Measurements from ENCODE around the gene POLD3. TPM values are rescaled to one million over a fixed set of nuclear protein-coding genes. Genes with fewer than 3 reads are reported as not detected.
"Not testable (repeated sequence)": the region's sequence is repeated elsewhere in the genome, so short reads cannot be mapped to it uniquely, and the experiment has no call there.

POLD3 gene
- total RNA-seq, 1 donor from 2014 or later: 50.1 TPM

GRCh38 chr11:74647404-74647803 lies 55.0 kb downstream of the POLD3 start:
- Mint-ChIP-seq H3K4me3 (no peak overlapping the region), H3K27me3 (ENCODE audit: insufficient read depth) (no peaks in the 10 kb centered on the region), H3K4me1 (ENCODE audit: low read depth) (no peaks in the 10 kb centered on the region), H3K36me3 (ENCODE audit: low read depth) (peaks cover 32% of the 10 kb centered on the region), H3K27ac (no peak overlapping the region), H3K9me3 (no peaks in the 10 kb centered on the region)
- intact Hi-C loops (cut with micrococcal nuclease): no loop called here
- DNase-seq (ENCODE audit: low spot score): no peak

GRCh38 chr11:74647831-74648230 lies 55.4 kb downstream of the POLD3 start:
- intact Hi-C loops (cut with micrococcal nuclease): no loop called here
- no peak overlapping the region for H3K27ac Mint-ChIP-seq
- peaks cover 30% of the 10 kb centered on the region for H3K36me3 Mint-ChIP-seq (ENCODE audit: low read depth)
- H3K4me1 Mint-ChIP-seq (ENCODE audit: low read depth): no peaks in the 10 kb centered on the region
- DNase-seq (ENCODE audit: low spot score): no peak
- no peak overlapping the region for H3K4me3 Mint-ChIP-seq
- H3K9me3 Mint-ChIP-seq: no peaks in the 10 kb centered on the region
- H3K27me3 Mint-ChIP-seq (ENCODE audit: insufficient read depth): no peaks in the 10 kb centered on the region

- Mint-ChIP-seq H3K36me3 (ENCODE audit: low read depth) (peaks cover 29% of the 10 kb centered on the region), H3K27ac (no peak overlapping the region), H3K4me3 (no peak overlapping the region), H3K9me3 (no peaks in the 10 kb centered on the region), H3K27me3 (ENCODE audit: insufficient read depth) (no peaks in the 10 kb centered on the region), H3K4me1 (ENCODE audit: low read depth) (no peaks in the 10 kb centered on the region)
- no peak for DNase-seq (ENCODE audit: low spot score)
- intact Hi-C loops (cut with micrococcal nuclease): no loop called here
Observed at GRCh38 chr11:74648894-74649293, 56.5 kb downstream of the POLD3 start.

GRCh38 chr11:74650498-74650897 lies 58.1 kb downstream of the POLD3 start:
- Mint-ChIP-seq H3K9me3 (no peaks in the 10 kb centered on the region), H3K4me1 (ENCODE audit: low read depth) (no peaks in the 10 kb centered on the region), H3K27ac (no peak overlapping the region), H3K27me3 (ENCODE audit: insufficient read depth) (no peaks in the 10 kb centered on the region), H3K4me3 (no peak overlapping the region), H3K36me3 (ENCODE audit: low read depth) (peaks cover 29% of the 10 kb centered on the region)
- intact Hi-C loops (cut with micrococcal nuclease): no loop called here
- no peak for DNase-seq (ENCODE audit: low spot score)

- no peak for DNase-seq (ENCODE audit: low spot score)
- H3K4me1 Mint-ChIP-seq (ENCODE audit: low read depth): no peaks in the 10 kb centered on the region
- H3K27me3 Mint-ChIP-seq (ENCODE audit: insufficient read depth): no peaks in the 10 kb centered on the region
- H3K36me3 Mint-ChIP-seq (ENCODE audit: low read depth): peaks cover 29% of the 10 kb centered on the region
- intact Hi-C loops (cut with micrococcal nuclease): no loop called here
- no peak overlapping the region for H3K27ac Mint-ChIP-seq
- H3K4me3 Mint-ChIP-seq: no peak overlapping the region
- peaks cover 7% of the 10 kb centered on the region for H3K9me3 Mint-ChIP-seq
Observed at GRCh38 chr11:74654976-74655375, 62.6 kb downstream of the POLD3 start.

- H3K27me3 Mint-ChIP-seq (ENCODE audit: insufficient read depth); H3K4me3 Mint-ChIP-seq; H3K4me1 Mint-ChIP-seq (ENCODE audit: low read depth); DNase-seq (ENCODE audit: low spot score); intact Hi-C loops (cut with micrococcal nuclease); H3K27ac Mint-ChIP-seq; H3K9me3 Mint-ChIP-seq: not testable (repeated sequence)
- peaks cover 16% of the 10 kb centered on the region for H3K36me3 Mint-ChIP-seq (ENCODE audit: low read depth)
Observed at GRCh38 chr11:74659124-74659523, 66.7 kb downstream of the POLD3 start.

GRCh38 chr11:74662487-74663103 lies 70.2 kb downstream of the POLD3 start:
- Mint-ChIP-seq H3K27ac (no peak overlapping the region), H3K4me3 (no peak overlapping the region), H3K9me3 (peaks cover 7% of the 10 kb centered on the region), H3K36me3 (ENCODE audit: low read depth) (peaks cover 16% of the 10 kb centered on the region), H3K4me1 (ENCODE audit: low read depth) (no peaks in the 10 kb centered on the region), H3K27me3 (ENCODE audit: insufficient read depth) (no peaks in the 10 kb centered on the region)
- intact Hi-C loops (cut with micrococcal nuclease): no loop called here
- no peak for DNase-seq (ENCODE audit: low spot score)

- H3K4me3 Mint-ChIP-seq: no peak overlapping the region
- peaks cover 7% of the 10 kb centered on the region for H3K9me3 Mint-ChIP-seq
- no peak for DNase-seq (ENCODE audit: low spot score)
- intact Hi-C loops (cut with micrococcal nuclease): no loop called here
- H3K27ac Mint-ChIP-seq: no peak overlapping the region
- no peaks in the 10 kb centered on the region for H3K4me1 Mint-ChIP-seq (ENCODE audit: low read depth)
- peaks cover 16% of the 10 kb centered on the region for H3K36me3 Mint-ChIP-seq (ENCODE audit: low read depth)
- H3K27me3 Mint-ChIP-seq (ENCODE audit: insufficient read depth): no peaks in the 10 kb centered on the region
Observed at GRCh38 chr11:74663315-74663714, 70.9 kb downstream of the POLD3 start.

GRCh38 chr11:74669211-74670160 lies 77.1 kb downstream of the POLD3 start:
- H3K27ac Mint-ChIP-seq: no peak overlapping the region
- no peaks in the 10 kb centered on the region for H3K4me1 Mint-ChIP-seq (ENCODE audit: low read depth)
- no peaks in the 10 kb centered on the region for H3K9me3 Mint-ChIP-seq
- DNase-seq (ENCODE audit: low spot score): no peak
- no peaks in the 10 kb centered on the region for H3K27me3 Mint-ChIP-seq (ENCODE audit: insufficient read depth)
- H3K4me3 Mint-ChIP-seq: no peak overlapping the region
- H3K36me3 Mint-ChIP-seq (ENCODE audit: low read depth): no peaks in the 10 kb centered on the region
- intact Hi-C loops (cut with micrococcal nuclease): no loop called here

- no peak for DNase-seq (ENCODE audit: low spot score)
- Mint-ChIP-seq H3K27me3 (ENCODE audit: insufficient read depth) (no peaks in the 10 kb centered on the region), H3K4me3 (no peak overlapping the region), H3K9me3 (no peaks in the 10 kb centered on the region), H3K4me1 (ENCODE audit: low read depth) (no peaks in the 10 kb centered on the region), H3K36me3 (ENCODE audit: low read depth) (no peaks in the 10 kb centered on the region), H3K27ac (no peak overlapping the region)
- intact Hi-C loops (cut with micrococcal nuclease): no loop called here
Observed at GRCh38 chr11:74670171-74670570, 77.8 kb downstream of the POLD3 start.

- Mint-ChIP-seq H3K27ac (no peak overlapping the region), H3K9me3 (no peaks in the 10 kb centered on the region), H3K27me3 (ENCODE audit: insufficient read depth) (no peaks in the 10 kb centered on the region), H3K36me3 (ENCODE audit: low read depth) (no peaks in the 10 kb centered on the region), H3K4me3 (no peak overlapping the region), H3K4me1 (ENCODE audit: low read depth) (no peaks in the 10 kb centered on the region)
- intact Hi-C loops (cut with micrococcal nuclease): no loop called here
- no peak for DNase-seq (ENCODE audit: low spot score)
Observed at GRCh38 chr11:74671520-74672196, 79.3 kb downstream of the POLD3 start.

GRCh38 chr11:74672332-74672955 lies 80.1 kb downstream of the POLD3 start:
- Mint-ChIP-seq H3K27me3 (ENCODE audit: insufficient read depth) (no peaks in the 10 kb centered on the region), H3K9me3 (no peaks in the 10 kb centered on the region), H3K27ac (no peak overlapping the region), H3K36me3 (ENCODE audit: low read depth) (no peaks in the 10 kb centered on the region), H3K4me1 (ENCODE audit: low read depth) (no peaks in the 10 kb centered on the region), H3K4me3 (no peak overlapping the region)
- intact Hi-C loops (cut with micrococcal nuclease): no loop called here
- no peak for DNase-seq (ENCODE audit: low spot score)

Data from activated T-helper 1 cell treated with anti-CD3 and anti-CD28 coated beads, Interleukin-12 subunit alpha, Interleukin-12 subunit beta, Interleukin-2, Interleukin-4 antibody, amounts not matched to agents 30 ng/mL and 10 ng/mL and 1 ng/mL, durations not matched to agents 14 hours and 24 hours and 36 hours (primary cell).